NCI-H1436 treated with DMSO at 0.1 percent for 48 hours (cell line): Measurements from ENCODE around the gene NTRK1.
"Not testable (repeated sequence)": the region's sequence is repeated elsewhere in the genome, so short reads cannot be mapped to it uniquely, and the experiment has no call there.

ENCODE experiments used
- DNase-seq: peaks from one replicate; lab custom pipeline; 2025; lab: John Stamatoyannopoulos, UW

The NTRK1 gene

DNA sequence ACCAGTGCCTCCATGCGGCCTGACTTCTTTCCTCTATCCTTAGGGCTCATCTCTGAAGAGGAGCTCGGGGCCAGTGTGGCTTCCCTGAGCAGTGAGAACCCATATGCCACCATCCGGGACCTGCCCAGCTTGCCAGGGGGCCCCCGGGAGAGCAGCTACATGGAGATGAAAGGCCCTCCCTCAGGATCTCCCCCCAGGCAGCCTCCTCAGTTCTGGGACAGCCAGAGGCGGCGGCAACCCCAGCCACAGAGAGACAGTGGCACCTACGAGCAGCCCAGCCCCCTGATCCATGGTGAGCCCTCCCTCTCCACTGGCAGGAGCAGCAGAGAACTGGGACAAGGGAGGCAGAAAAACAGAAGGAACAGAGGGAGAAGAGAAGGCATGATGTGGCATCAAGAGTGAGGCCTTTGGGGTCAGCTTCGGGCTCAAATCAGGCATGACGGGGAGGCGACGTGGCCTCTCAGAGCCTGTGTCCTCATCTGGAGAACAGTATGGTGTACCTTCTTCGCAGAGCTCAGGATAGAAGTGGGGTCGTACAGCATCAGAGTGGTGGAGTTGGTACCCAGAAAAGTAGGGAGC is 53.2 kb downstream of the NTRK1 start:
- no peak for DNase-seq

DNA sequence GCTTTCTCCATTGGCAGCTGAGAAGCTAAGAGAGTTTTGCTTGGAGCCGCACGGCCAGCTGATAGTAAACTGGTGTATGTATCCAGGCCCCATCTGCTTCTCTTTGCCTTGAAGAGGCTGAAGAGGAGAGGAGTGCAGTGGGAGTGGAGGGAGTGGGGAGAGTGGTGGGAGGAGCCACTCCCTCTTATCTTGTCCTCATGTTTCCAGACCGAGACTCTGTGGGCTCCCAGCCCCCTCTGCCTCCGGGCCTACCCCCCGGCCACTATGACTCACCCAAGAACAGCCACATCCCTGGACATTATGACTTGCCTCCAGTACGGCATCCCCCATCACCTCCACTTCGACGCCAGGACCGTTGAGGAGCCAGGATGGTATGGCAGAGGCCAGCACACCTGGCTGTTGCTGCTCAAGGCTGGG is 53.8 kb downstream of the NTRK1 start:
- DNase-seq = no peak

DNA sequence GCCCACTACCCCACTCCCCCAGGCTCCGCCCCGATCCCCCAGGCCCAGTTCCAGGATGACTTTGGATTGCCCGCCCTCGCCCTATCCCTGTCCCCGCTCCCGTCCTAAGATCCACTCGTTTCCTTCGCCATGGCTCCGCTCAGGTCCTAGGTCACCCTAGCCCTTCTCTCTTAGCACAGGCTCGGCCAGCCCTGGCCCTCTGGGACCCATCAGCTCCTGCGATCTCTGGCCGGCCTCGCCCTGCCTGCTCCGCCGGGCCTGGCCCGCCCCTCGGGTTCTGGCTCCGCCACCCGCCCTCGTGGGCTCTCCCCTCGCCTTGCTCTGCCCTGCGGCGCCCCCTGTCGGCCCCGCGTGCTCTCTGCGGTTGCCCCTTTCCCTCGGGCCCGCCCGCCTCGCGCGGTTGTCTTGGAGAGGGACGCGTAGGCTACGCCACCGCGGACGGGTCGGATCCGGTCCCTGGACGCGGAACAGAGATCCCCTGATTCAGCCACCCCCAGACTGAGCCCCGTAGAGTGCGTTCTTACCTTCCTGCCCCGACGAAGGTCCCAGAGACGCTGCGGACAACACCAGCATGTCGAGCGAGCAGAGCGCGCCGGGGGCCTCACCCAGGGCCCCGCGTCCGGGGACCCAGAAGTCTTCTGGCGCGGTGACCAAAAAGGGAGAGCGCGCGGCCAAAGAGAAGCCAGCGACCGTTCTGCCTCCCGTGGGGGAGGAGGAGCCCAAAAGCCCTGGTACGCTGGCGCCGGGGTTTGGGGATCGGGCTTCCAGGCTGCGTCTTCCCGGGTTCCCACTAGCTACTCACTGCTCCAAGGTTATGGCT is 59.8 kb downstream of the NTRK1 start, which contains the start of gene LRRC71:
Gene LRRC71, plus strand, starts transcription at position 400 of the 820 bp plus-strand sequence. Its CDS starts 172 bp downstream, at position 572.
- DNase-seq = no peak

GRCh38 chr1:156921053-156921529 is 60.4 kb downstream of the NTRK1 start:
- no peak for DNase-seq

DNA sequence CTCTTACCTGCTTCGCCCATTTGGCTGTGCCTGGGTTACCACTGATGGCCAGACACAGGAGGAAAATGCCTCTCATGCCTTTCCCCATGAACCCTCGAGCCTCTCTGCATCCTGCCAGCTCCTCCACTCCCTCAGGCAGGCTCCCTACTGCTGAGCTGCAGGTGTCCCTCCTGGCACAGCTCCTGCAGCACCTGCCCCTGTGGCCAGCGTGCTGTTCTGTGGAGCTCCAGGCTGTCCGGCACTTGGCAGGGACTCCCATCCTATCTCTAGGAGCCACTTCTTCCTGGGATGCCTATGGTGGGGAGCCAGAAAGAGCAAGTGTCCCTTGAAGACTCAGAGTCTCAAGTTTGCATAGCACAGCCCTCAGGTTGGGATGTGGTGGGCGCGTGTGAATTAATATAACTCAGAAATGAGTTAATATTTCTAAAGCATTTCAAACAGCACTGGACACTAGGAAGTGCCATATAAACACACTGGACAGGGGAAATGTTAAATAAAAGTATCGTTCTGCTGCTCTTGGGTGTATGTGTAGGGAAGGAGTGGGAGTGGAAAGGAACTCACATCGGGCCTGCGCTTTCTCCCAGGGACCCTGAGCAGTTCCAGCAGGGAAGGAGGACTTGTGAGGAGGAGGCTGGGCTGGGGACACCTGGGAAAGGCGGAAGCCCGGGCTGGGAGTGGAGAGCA is 62.5 kb downstream of the NTRK1 start:
- no peak for DNase-seq

DNA sequence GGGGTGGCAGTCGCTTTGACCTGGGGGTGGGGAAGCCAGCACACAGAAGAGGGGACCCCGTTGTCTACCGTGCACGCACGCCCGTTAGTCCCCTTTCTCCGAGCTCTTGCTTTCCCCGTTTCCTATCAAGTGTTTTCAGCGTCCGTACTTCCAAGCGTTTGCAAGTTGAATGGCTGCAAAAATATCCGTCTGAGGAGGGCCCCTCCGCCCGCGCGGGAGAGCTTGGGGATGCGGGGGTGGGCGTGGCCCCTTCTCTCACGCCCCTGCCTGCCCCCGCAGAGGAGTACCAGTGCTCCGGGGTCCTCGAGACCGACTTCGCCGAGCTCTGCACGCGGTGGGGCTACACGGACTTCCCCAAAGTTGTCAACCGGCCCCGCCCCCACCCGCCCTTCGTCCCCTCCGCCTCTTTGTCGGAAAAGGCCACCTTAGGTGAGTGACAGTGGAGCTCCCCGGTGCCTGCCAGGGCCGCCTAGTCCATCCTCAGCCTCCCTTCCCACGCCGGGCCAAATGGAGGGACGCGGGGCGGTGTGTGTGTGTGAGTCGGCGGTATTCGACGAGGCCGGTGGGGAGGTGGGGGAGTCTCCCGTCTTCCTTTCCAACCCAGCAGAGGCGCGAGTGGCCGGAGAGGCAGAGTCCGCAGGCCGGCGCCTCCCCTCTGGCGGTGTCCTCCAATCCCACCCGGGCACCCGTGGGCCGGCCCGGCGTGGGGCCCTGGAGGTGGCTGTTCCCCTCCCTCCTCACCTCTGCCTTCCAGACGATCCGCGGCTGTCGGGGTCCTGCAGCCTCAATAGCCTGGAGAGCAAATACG is 63.2 kb downstream of the NTRK1 start:
- no peak for DNase-seq

- DNase-seq = no peak
Measured at GRCh38 chr1:156924478-156925153, 64.0 kb downstream of the NTRK1 start.

- DNase-seq = no peak
Measured at GRCh38 chr1:156925154-156926010, 64.7 kb downstream of the NTRK1 start.

GRCh38 chr1:156926175-156926574 is 65.5 kb downstream of the NTRK1 start:
- no peak for DNase-seq

GRCh38 chr1:156926695-156927094 is 66.0 kb downstream of the NTRK1 start:
- DNase-seq = not testable (repeated sequence)

DNA sequence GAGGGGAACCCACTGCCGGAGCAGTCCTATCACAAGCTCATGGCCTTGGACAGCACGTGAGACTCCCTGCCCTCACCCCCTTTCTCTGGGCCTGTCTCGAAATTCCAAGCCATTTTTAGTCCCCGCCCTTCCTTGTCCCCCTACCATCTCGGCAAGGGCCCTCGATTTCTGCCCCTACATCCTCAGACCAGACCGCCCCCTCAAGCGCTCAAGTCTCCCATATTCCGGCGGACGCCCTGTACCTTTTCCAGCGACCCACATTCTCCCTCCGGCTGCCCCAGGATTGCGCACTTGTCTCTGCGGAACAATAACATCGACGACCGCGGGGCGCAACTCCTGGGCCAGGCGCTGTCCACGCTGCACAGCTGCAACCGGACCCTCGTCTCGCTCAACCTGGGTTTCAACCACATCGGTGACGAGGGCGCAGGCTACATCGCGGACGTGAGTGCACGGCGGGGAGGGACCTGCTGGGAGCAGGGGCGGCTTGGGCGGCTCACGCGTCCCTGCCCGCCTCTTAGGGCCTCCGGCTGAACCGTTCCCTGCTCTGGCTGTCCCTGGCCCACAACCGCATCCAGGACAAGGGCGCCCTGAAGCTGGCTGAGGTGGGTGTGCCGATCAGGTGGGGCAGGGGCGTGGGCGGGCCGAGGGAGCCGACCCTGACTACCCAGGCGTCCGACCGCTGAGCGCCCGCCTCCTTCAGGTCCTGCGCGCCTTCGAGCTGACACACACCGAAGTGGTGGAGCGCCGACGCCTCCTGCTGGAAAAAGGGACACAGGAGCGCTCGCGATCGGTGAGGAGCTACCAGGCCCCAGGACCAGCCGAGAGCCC is 66.8 kb downstream of the NTRK1 start:
- no peak for DNase-seq

DNA sequence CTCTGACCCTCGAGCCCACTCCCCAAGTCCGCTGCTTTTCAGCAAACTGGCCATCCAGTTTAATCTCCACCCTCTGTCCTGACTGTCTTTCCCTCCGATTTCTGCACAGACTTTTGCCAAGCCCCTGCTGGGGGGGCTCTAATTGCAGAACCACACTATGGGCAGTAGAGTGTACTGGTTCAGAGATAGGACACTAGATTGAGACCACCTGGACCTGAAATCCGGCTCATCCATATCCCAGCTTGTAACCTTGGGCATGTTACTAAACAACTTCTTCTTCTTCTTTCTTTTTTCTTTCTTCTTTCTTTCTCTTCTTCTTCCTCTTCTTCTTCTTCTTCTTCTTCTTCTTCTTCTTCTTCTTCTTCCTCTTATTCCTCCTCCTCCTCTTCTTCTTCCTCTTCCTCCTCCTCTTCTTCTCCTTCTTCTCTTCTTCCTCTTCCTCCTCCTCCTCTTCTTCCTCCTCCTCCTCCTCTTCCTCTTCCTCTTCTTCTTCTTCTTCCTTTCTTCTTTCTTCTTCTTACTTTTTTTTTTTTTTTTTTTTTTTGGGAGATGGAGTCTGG is 67.5 kb downstream of the NTRK1 start:
- DNase-seq = no peak

GRCh38 chr1:156929596-156930238 is 69.1 kb downstream of the NTRK1 start:
- DNase-seq = no peak

- DNase-seq = no peak
Measured at GRCh38 chr1:156930483-156930882, 69.8 kb downstream of the NTRK1 start.
